ENCODE measurements around the gene DLEC1. TPM values are rescaled to one million over a fixed set of nuclear protein-coding genes. Genes with fewer than 3 reads are reported as not detected.

Gene DLEC1
- total RNA-seq, 1 experiment from 2014 or later, result 0.81 TPM

DNA sequence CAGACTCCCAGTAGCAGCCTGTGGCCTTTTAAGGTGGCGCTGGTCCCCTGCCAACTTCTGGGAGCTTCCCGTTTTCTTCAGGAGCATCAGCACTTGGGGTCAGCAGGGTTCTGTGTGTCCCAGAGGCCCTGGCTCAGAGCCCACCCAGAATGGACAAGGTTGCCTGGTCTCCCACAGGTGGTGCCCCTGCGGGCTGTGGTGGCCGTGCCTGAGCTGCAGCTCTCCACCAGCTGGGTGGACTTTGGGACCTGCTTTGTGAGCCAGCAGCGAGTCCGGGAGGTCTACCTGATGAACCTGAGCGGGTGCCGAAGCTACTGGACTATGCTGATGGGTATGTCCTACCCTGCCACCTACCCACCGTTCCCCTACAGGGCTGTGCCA is 82.4 kb downstream of the DLEC1 start:
- H3K4me1 Mint-ChIP-seq, result no peaks in the 10 kb centered on the region
- peaks cover 29% of the 10 kb centered on the region for H3K36me3 Mint-ChIP-seq
- CTCF ChIA-PET, result interaction anchor here (0.5 kb wide), 1 partner anchor 93 kb away, joined by 3 read pairs; no protein-coding TSS in a partner anchor
- TF ChIP-seq JUN (CRISPR knock-in tag; IDR thresholded peaks at IDR 0.05), result no peak
- TF ChIP-seq, protein P1, sequence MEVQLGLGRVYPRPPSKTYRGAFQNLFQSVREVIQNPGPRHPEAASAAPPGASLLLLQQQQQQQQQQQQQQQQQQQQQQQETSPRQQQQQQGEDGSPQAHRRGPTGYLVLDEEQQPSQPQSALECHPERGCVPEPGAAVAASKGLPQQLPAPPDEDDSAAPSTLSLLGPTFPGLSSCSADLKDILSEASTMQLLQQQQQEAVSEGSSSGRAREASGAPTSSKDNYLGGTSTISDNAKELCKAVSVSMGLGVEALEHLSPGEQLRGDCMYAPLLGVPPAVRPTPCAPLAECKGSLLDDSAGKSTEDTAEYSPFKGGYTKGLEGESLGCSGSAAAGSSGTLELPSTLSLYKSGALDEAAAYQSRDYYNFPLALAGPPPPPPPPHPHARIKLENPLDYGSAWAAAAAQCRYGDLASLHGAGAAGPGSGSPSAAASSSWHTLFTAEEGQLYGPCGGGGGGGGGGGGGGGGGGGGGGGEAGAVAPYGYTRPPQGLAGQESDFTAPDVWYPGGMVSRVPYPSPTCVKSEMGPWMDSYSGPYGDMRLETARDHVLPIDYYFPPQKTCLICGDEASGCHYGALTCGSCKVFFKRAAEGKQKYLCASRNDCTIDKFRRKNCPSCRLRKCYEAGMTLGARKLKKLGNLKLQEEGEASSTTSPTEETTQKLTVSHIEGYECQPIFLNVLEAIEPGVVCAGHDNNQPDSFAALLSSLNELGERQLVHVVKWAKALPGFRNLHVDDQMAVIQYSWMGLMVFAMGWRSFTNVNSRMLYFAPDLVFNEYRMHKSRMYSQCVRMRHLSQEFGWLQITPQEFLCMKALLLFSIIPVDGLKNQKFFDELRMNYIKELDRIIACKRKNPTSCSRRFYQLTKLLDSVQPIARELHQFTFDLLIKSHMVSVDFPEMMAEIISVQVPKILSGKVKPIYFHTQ (CRISPR knock-in tag; IDR thresholded peaks at IDR 0.05), result no peak
- no peak for TF ChIP-seq MYBL2 (CRISPR knock-in tag; IDR thresholded peaks at IDR 0.05)
- TF ChIP-seq, protein P2, sequence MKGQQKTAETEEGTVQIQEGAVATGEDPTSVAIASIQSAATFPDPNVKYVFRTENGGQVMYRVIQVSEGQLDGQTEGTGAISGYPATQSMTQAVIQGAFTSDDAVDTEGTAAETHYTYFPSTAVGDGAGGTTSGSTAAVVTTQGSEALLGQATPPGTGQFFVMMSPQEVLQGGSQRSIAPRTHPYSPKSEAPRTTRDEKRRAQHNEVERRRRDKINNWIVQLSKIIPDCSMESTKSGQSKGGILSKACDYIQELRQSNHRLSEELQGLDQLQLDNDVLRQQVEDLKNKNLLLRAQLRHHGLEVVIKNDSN (CRISPR knock-in tag; IDR thresholded peaks at IDR 0.05), result no peak
- no peak for TF ChIP-seq JAZF1 (CRISPR knock-in tag; IDR thresholded peaks at IDR 0.05)
- TF ChIP-seq, protein P3, sequence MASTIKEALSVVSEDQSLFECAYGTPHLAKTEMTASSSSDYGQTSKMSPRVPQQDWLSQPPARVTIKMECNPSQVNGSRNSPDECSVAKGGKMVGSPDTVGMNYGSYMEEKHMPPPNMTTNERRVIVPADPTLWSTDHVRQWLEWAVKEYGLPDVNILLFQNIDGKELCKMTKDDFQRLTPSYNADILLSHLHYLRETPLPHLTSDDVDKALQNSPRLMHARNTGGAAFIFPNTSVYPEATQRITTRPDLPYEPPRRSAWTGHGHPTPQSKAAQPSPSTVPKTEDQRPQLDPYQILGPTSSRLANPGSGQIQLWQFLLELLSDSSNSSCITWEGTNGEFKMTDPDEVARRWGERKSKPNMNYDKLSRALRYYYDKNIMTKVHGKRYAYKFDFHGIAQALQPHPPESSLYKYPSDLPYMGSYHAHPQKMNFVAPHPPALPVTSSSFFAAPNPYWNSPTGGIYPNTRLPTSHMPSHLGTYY (CRISPR knock-in tag; IDR thresholded peaks at IDR 0.05), result no peak
- TF ChIP-seq, protein P4, sequence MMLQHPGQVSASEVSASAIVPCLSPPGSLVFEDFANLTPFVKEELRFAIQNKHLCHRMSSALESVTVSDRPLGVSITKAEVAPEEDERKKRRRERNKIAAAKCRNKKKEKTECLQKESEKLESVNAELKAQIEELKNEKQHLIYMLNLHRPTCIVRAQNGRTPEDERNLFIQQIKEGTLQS (CRISPR knock-in tag; conservative IDR thresholded peaks at IDR 0.05), result no peak
- TF ChIP-seq, protein P5, sequence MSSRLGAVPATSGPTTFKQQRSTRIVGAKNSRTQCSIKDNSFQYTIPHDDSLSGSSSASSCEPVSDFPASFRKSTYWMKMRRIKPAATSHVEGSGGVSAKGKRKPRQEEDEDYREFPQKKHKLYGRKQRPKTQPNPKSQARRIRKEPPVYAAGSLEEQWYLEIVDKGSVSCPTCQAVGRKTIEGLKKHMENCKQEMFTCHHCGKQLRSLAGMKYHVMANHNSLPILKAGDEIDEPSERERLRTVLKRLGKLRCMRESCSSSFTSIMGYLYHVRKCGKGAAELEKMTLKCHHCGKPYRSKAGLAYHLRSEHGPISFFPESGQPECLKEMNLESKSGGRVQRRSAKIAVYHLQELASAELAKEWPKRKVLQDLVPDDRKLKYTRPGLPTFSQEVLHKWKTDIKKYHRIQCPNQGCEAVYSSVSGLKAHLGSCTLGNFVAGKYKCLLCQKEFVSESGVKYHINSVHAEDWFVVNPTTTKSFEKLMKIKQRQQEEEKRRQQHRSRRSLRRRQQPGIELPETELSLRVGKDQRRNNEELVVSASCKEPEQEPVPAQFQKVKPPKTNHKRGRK (CRISPR knock-in tag; IDR thresholded peaks at IDR 0.05; ENCODE audit: borderline replicate concordance), result no peak
- TF ChIP-seq NR1H2 (CRISPR knock-in tag; IDR thresholded peaks at IDR 0.05), result no peak
- TF ChIP-seq, protein P6, sequence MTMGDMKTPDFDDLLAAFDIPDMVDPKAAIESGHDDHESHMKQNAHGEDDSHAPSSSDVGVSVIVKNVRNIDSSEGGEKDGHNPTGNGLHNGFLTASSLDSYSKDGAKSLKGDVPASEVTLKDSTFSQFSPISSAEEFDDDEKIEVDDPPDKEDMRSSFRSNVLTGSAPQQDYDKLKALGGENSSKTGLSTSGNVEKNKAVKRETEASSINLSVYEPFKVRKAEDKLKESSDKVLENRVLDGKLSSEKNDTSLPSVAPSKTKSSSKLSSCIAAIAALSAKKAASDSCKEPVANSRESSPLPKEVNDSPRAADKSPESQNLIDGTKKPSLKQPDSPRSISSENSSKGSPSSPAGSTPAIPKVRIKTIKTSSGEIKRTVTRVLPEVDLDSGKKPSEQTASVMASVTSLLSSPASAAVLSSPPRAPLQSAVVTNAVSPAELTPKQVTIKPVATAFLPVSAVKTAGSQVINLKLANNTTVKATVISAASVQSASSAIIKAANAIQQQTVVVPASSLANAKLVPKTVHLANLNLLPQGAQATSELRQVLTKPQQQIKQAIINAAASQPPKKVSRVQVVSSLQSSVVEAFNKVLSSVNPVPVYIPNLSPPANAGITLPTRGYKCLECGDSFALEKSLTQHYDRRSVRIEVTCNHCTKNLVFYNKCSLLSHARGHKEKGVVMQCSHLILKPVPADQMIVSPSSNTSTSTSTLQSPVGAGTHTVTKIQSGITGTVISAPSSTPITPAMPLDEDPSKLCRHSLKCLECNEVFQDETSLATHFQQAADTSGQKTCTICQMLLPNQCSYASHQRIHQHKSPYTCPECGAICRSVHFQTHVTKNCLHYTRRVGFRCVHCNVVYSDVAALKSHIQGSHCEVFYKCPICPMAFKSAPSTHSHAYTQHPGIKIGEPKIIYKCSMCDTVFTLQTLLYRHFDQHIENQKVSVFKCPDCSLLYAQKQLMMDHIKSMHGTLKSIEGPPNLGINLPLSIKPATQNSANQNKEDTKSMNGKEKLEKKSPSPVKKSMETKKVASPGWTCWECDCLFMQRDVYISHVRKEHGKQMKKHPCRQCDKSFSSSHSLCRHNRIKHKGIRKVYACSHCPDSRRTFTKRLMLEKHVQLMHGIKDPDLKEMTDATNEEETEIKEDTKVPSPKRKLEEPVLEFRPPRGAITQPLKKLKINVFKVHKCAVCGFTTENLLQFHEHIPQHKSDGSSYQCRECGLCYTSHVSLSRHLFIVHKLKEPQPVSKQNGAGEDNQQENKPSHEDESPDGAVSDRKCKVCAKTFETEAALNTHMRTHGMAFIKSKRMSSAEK (CRISPR knock-in tag; IDR thresholded peaks at IDR 0.05; ENCODE audit: borderline replicate concordance), result no peak
- TF ChIP-seq TEAD1 (CRISPR knock-in tag; IDR thresholded peaks at IDR 0.05), result no peak
- TF ChIP-seq, protein P7, sequence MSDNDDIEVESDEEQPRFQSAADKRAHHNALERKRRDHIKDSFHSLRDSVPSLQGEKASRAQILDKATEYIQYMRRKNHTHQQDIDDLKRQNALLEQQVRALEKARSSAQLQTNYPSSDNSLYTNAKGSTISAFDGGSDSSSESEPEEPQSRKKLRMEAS (CRISPR knock-in tag; IDR thresholded peaks at IDR 0.05), result no peak
- no peak for TF ChIP-seq NR2C2 (CRISPR knock-in tag; IDR thresholded peaks at IDR 0.05)
- TF ChIP-seq TEAD4 (CRISPR knock-in tag; IDR thresholded peaks at IDR 0.05), result no peak
- TF ChIP-seq HMGA2 (CRISPR knock-in tag; IDR thresholded peaks at IDR 0.05), result no peak
- TF ChIP-seq, protein P8, sequence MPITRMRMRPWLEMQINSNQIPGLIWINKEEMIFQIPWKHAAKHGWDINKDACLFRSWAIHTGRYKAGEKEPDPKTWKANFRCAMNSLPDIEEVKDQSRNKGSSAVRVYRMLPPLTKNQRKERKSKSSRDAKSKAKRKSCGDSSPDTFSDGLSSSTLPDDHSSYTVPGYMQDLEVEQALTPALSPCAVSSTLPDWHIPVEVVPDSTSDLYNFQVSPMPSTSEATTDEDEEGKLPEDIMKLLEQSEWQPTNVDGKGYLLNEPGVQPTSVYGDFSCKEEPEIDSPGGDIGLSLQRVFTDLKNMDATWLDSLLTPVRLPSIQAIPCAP (CRISPR knock-in tag; IDR thresholded peaks at IDR 0.05), result no peak
- TF ChIP-seq, protein P9, sequence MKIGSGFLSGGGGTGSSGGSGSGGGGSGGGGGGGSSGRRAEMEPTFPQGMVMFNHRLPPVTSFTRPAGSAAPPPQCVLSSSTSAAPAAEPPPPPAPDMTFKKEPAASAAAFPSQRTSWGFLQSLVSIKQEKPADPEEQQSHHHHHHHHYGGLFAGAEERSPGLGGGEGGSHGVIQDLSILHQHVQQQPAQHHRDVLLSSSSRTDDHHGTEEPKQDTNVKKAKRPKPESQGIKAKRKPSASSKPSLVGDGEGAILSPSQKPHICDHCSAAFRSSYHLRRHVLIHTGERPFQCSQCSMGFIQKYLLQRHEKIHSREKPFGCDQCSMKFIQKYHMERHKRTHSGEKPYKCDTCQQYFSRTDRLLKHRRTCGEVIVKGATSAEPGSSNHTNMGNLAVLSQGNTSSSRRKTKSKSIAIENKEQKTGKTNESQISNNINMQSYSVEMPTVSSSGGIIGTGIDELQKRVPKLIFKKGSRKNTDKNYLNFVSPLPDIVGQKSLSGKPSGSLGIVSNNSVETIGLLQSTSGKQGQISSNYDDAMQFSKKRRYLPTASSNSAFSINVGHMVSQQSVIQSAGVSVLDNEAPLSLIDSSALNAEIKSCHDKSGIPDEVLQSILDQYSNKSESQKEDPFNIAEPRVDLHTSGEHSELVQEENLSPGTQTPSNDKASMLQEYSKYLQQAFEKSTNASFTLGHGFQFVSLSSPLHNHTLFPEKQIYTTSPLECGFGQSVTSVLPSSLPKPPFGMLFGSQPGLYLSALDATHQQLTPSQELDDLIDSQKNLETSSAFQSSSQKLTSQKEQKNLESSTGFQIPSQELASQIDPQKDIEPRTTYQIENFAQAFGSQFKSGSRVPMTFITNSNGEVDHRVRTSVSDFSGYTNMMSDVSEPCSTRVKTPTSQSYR (CRISPR knock-in tag; IDR thresholded peaks at IDR 0.05), result no peak
- no peak for TF ChIP-seq GRHL2 (CRISPR knock-in tag; IDR thresholded peaks at IDR 0.05; ENCODE audit: insufficient replicate concordance, severe bottlenecking)
- POLR2A ChIA-PET, result no interaction called here
- no peak for DNase-seq (ENCODE audit: low spot score)
- H3K27ac Mint-ChIP-seq, result no peak overlapping the region
- ATAC-seq, result no peak
- H3K27me3 Mint-ChIP-seq (ENCODE audit: low read depth), result no peaks in the 10 kb centered on the region
- H3K9me3 Mint-ChIP-seq, result no peaks in the 10 kb centered on the region
- no peak overlapping the region for H3K4me3 Mint-ChIP-seq

Measured in WTC11 (cell line).